ENCODE measurements around the gene RENBP. TPM values are rescaled to one million over a fixed set of nuclear protein-coding genes. Genes with fewer than 3 reads are reported as not detected.

The RENBP gene
- total RNA-seq, 1 experiment from 2014 or later, result 0.23 TPM

DNA sequence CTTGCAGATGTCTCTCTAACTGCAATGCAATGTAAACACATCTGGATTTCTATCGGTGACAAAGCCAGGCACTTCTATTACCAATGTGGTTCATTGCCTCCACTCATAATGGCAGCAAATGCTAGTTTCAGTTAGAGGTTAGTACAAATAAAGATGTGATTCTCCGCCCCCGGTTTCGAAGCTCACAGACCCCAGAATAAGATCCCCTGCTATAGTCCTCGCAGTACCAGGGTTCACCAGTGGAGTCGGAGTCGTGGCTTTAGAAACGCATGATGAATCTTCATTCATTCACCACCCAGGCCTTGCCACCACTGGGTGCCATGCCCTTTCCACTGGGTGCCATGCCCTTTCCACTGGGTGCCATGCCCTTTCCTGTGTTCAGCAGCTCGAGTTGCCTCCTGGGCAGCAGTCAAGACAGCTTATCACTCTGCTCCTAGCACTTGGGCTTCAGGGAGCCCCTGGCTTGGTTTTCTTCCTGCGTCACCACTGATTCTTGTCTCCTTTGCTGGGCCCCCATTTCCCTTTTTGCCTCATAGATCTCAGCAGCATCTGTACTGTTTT is 6.1 kb downstream of the RENBP start:
- intact Hi-C loops (cut with micrococcal nuclease), result no loop called here
- Mint-ChIP-seq H3K9me3 (ENCODE audit: unreplicated experiment) (no peaks in the 10 kb centered on the region), H3K27me3 (ENCODE audit: insufficient read depth, unreplicated experiment) (peaks cover 40% of the 10 kb centered on the region), H3K27ac (ENCODE audit: low read depth, unreplicated experiment) (no peak overlapping the region), H3K4me3 (ENCODE audit: unreplicated experiment) (no peak overlapping the region), H3K36me3 (ENCODE audit: insufficient read depth, unreplicated experiment) (no peaks in the 10 kb centered on the region), H3K4me1 (ENCODE audit: insufficient read depth, unreplicated experiment) (no peaks in the 10 kb centered on the region)
- ChIA-PET POLR2A (interaction anchor here (0.6 to 1.7 kb wide), 2 partner anchors 9 to 430 kb away, joined by 3 to 4 read pairs; no protein-coding TSS in a partner anchor), CTCF (interaction anchor here (1.7 kb wide), 2 partner anchors 9 to 15 kb away, joined by 6 to 8 read pairs; no protein-coding TSS in a partner anchor)
- BruUV-seq (replicated peaks), result no TSS peak
- TF ChIP-seq, protein P1, sequence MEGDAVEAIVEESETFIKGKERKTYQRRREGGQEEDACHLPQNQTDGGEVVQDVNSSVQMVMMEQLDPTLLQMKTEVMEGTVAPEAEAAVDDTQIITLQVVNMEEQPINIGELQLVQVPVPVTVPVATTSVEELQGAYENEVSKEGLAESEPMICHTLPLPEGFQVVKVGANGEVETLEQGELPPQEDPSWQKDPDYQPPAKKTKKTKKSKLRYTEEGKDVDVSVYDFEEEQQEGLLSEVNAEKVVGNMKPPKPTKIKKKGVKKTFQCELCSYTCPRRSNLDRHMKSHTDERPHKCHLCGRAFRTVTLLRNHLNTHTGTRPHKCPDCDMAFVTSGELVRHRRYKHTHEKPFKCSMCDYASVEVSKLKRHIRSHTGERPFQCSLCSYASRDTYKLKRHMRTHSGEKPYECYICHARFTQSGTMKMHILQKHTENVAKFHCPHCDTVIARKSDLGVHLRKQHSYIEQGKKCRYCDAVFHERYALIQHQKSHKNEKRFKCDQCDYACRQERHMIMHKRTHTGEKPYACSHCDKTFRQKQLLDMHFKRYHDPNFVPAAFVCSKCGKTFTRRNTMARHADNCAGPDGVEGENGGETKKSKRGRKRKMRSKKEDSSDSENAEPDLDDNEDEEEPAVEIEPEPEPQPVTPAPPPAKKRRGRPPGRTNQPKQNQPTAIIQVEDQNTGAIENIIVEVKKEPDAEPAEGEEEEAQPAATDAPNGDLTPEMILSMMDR (IDR thresholded peaks at IDR 0.05; ENCODE audit: unreplicated experiment), result no peak
- no peak for DNase-seq (ENCODE audit: unreplicated experiment)

DNA sequence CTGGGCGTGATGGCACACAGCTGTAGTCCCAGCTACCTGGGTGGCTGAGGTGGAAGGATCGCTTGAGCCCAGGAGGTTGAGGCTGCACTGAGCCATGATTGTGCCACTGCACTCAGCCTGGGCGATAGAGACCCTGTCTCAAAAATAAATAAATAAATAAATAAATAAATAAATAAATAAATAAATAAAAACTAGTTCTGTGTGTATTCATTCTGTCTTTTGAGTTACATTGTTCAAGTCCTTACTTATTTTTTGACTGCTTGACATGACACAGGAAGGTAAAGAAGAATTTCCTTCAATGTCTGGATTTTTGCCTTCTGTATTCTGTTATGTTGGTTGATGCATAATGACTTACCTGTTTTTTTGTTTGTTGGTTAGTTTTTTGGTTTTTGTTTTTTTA is 7.4 kb downstream of the RENBP start:
- peaks cover 40% of the 10 kb centered on the region for H3K27me3 Mint-ChIP-seq (ENCODE audit: insufficient read depth, unreplicated experiment)
- H3K9me3 Mint-ChIP-seq (ENCODE audit: unreplicated experiment), result no peaks in the 10 kb centered on the region
- no peak for DNase-seq (ENCODE audit: unreplicated experiment)
- TF ChIP-seq, protein P1 (IDR thresholded peaks at IDR 0.05; ENCODE audit: unreplicated experiment), result no peak
- H3K36me3 Mint-ChIP-seq (ENCODE audit: insufficient read depth, unreplicated experiment), result peaks cover 4% of the 10 kb centered on the region
- no TSS peak for BruUV-seq (replicated peaks)
- no peak overlapping the region for H3K4me3 Mint-ChIP-seq (ENCODE audit: unreplicated experiment)
- ChIA-PET CTCF (interaction anchor here (0.6 to 2.2 kb wide), 3 partner anchors 10 to 14 kb away, joined by 3 to 15 read pairs (median 6); no protein-coding TSS in a partner anchor), POLR2A (interaction anchor here (1.7 kb wide), 1 partner anchor 10 kb away, joined by 3 read pairs; no protein-coding TSS in a partner anchor)
- intact Hi-C loops (cut with micrococcal nuclease), result no loop called here
- no peaks in the 10 kb centered on the region for H3K4me1 Mint-ChIP-seq (ENCODE audit: insufficient read depth, unreplicated experiment)
- no peak overlapping the region for H3K27ac Mint-ChIP-seq (ENCODE audit: low read depth, unreplicated experiment)

DNA sequence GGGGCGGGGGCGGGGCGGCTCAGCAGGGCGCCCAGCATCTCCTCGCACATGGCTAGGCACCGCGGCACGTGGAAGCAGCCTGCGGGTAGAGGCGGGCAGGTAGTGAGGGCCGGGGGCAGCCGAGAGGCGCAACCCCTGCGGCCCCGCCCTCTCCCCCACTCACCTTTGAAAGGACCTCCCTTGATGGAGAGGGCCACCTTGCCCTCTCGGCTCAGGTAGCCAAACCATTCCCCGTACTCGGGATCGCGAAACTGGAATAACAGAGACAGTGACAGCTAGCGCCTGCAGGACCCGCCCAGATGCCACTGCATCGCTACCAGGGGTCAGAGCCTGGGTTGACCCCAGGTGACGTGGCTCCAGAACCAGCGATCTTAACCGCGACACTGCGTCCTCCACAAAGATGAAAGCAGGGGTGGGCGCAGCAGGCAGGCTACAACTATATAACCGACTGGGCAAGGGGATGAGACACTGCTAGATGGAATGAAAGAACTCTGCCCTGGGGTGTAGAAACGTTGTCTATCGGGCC is 9.1 kb downstream of the RENBP start:
- DNase-seq (ENCODE audit: unreplicated experiment), result no peak
- BruUV-seq (replicated peaks), result no TSS peak
- POLR2A ChIA-PET, result interaction anchor here (0.8 to 1.2 kb wide), 3 partner anchors 136 to 475 kb away, joined by 3 to 4 read pairs (median 3); no protein-coding TSS in a partner anchor
- peaks cover 35% of the 10 kb centered on the region for H3K27me3 Mint-ChIP-seq (ENCODE audit: insufficient read depth, unreplicated experiment)
- CTCF ChIA-PET, result interaction anchor here (0.6 to 2.2 kb wide), 3 partner anchors 12 to 180 kb away, joined by 3 to 15 read pairs (median 3); no protein-coding TSS in a partner anchor
- intact Hi-C loops (cut with micrococcal nuclease), result no loop called here
- peak overlapping the region; percentile 60 for H3K4me3 Mint-ChIP-seq (ENCODE audit: unreplicated experiment)
- H3K9me3 Mint-ChIP-seq (ENCODE audit: unreplicated experiment), result no peaks in the 10 kb centered on the region
- peaks cover 10% of the 10 kb centered on the region for H3K36me3 Mint-ChIP-seq (ENCODE audit: insufficient read depth, unreplicated experiment)
- H3K27ac Mint-ChIP-seq (ENCODE audit: low read depth, unreplicated experiment), result no peak overlapping the region
- no peaks in the 10 kb centered on the region for H3K4me1 Mint-ChIP-seq (ENCODE audit: insufficient read depth, unreplicated experiment)
- TF ChIP-seq, protein P1 (IDR thresholded peaks at IDR 0.05; ENCODE audit: unreplicated experiment), result no peak

DNA sequence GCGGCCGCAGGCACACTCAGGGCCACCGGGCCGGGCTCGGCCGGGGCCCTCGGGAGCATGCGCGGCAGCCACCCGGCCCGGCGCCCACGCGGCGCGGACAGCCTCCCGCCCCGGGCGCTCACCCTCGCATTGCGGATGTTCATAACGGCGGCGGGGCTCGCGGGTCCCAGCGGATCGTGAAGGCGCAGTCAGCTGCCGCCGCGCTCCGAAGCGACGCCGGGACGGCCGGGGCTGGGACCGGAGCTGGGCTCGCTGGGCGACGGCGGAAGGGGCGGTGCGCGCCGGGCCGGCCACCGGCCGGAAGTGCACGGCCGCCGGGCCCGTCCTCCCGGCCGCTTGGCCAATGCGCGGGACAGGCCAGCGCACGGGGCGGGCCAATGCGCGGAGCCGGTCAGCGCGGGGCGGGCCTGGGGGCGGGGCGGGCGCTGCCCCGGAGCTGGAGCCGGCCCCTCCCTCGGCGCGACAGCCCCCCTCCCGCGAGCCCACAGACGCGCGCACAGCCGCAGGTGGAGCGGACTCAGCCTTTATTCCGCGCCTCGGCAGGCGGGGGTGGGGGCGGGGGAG is 9.6 kb downstream of the RENBP start, which contains the start of gene NAA10:
NAA10 (minus strand) TSS at position 276 of the 564 bp plus-strand sequence; CDS start at position 143, 133 bp downstream.
- POLR2A ChIA-PET, result interaction anchor here (0.8 to 1.2 kb wide), 2 partner anchors 135 to 476 kb away, joined by 3 to 4 read pairs; no protein-coding TSS in a partner anchor
- H3K4me1 Mint-ChIP-seq (ENCODE audit: insufficient read depth, unreplicated experiment), result no peaks in the 10 kb centered on the region
- H3K4me3 Mint-ChIP-seq (ENCODE audit: unreplicated experiment), result peak within 1 kb of the TSS; percentile 76
- peaks cover 10% of the 10 kb centered on the region for H3K36me3 Mint-ChIP-seq (ENCODE audit: insufficient read depth, unreplicated experiment)
- no TSS peak for BruUV-seq (replicated peaks)
- no peaks in the 10 kb centered on the region for H3K9me3 Mint-ChIP-seq (ENCODE audit: unreplicated experiment)
- peak; percentile 63 for DNase-seq (ENCODE audit: unreplicated experiment)
- peaks cover 30% of the 10 kb centered on the region for H3K27me3 Mint-ChIP-seq (ENCODE audit: insufficient read depth, unreplicated experiment)
- TF ChIP-seq, protein P1 (IDR thresholded peaks at IDR 0.05; ENCODE audit: unreplicated experiment), result no peak
- CTCF ChIA-PET, result interaction anchor here (0.7 to 3.9 kb wide), 3 partner anchors 12 to 180 kb away, joined by 3 to 17 read pairs (median 10); no protein-coding TSS in a partner anchor
- intact Hi-C loops (cut with micrococcal nuclease), result no loop called here
- no peak within 1 kb of the TSS for H3K27ac Mint-ChIP-seq (ENCODE audit: low read depth, unreplicated experiment)
